Stimulated activated CD4-positive, alpha-beta T cell treated with anti-CD3 and anti-CD28 coated beads, Interleukin-15, amount 100 ng/mL, for 24 hours (primary cell): ENCODE data around the gene ANKRD29.

Experiments
- DNase-seq: peaks from one replicate; pipeline ENCODE4 v3.0.0-alpha.2; 2020

ANKRD29 gene

DNA sequence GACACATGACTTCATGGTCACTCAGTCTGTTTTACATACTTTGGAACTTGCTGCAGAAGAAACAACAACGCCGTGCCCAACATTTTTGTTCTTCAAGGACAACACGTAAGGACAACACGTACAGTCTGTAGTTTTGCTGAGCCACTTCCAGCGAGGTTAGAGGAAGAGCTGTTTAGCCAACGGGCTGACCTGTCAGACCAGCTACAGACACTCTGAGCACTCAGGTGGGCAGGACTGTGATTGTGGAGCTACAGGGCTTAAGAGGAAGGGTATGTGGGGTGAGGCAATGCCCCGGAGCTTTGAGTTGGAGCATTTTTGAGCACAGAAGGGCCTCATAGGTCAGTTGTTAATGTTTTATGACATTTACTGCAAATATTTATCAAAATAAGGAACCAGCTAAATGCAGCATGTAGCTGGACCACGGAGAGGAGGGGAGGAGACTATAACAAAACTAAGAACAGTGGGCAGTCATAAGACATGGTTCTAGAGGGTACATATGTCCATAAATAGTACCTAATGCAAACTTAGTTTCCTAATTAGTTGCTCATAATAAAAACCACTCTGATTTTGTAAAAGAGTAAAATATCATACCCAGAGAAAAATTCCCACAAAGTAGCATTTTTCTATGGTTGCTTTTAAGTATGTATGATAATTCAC lies 50.1 kb downstream of the ANKRD29 start:
- DNase-seq, result no peak

DNA sequence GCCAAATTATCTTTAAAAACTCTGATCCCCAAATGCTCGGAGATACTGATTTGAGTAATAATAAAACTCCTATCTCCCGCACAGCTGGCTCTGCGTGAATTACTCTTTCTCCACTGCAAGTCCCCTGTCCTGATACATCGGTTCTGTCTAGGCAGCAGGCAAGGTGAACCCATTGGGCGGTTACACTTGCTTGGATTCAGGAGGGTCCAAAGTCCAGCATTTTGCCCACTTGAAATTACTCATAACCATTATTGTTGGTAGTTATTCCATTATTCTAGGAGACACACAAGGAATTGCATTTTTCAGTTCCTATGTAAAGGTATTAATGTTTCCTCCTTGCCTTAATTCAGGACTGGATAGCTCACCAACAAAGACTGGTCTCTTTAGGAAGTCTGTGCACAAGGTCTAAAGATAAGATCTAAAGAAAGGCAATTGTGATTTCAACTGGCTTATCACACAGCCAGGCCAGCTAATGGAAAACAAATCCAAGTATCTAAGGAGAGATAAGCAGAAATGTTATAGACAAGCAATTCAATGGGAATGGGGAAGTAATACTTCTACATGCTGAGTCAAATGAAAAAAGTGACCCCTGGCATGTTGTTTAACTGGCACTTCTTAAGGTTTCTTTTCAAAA lies 53.2 kb downstream of the ANKRD29 start:
- DNase-seq, result no peak

DNA sequence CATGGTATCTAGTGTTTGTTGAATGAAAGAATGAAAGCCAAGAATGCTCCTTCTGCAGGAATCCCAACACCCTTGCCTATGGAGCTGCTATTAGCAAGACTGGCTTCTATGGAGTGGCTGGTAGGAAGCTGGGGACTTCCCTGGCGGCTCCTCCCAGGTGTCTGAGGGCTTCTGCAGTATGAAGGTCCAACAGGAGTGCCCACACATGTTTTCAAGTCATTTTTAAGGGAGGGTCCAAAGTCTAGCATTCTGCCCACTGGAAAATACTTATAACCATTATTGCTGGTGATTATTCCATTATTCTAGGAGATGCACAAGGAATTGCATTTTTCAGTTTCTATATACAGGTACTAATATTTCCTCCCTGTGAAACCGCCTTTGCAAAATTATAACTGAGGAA lies 54.5 kb downstream of the ANKRD29 start:
- no peak for DNase-seq

DNA sequence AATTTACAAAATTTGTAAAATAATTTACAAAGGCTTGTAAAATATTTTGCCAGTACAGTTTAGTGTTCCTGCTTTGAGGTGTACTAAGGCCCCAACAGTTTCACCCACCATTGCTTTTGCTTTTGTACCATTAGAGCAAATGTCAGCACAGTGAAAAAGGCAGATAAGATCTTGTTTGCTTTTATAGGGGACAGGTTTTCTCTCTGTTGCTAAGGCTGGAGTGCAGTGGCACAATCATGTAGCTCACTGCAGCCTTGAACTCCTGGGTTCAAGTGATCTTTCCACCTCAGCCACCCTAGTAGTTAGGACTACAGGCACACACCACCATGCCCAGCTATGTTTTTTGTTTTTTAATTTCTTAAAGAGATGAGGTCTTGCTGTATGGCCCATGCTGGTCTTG lies 56.8 kb downstream of the ANKRD29 start:
- no peak for DNase-seq

DNA sequence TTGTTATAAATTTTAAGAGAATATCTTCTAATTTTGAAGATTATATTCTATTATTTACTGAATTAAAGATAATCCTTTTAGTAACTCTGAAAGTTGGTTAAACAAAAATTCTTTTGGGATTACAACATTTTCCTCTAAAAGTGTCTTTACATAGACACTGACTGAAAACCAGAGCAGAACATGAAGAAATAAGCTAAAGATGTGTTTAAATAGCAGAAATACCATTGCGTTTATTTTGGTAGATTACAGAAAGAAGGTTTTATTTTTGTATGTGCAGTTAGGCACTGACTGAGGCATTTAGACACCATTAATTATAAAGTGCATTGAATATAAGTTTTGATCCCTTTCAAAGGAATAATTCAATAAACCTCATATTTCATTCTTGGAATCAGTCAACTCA lies 62.9 kb downstream of the ANKRD29 start:
- DNase-seq, result no peak

GRCh38 chr18:23596183-23596582 lies 66.5 kb downstream of the ANKRD29 start:
- DNase-seq, result no peak

GRCh38 chr18:23595591-23595990 lies 67.1 kb downstream of the ANKRD29 start:
- no peak for DNase-seq

DNA sequence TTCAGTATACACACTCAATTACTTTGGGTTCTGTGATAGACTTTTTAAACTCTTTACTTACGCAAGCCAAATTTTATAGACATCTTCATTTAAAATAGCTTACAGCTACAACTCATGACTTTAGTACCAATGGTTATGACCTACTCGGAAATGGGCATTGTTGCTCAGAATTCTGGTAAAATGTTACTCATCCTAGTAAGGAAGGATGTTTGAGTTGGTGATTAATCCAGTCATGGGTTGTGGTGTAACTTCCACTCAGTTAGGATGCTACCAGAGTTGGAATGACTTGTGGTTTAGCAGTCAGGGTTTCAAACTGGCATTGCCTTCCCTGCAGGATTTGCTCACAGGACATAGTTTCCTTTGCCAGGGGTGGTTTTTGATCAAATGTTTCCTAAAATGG lies 69.0 kb downstream of the ANKRD29 start:
- DNase-seq, result no peak

DNA sequence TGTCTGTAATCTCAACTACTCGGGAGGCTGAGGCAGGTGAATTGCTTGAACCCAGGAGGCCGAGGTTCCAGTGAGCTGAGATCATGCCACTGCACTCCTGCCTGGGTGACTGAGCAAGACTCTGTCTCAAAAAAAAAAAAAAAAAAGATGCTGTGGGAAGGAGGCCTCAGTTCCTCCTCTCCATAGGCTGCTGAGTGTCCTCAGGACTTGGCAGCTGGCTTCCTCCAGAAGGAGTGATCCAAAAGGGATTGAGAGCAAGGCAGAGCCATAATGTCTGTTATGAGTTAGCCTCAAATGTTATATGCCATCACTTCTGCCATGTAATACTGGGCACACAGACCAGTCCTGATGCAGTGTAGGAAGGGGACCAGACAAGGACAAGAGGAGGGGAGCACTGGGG lies 69.8 kb downstream of the ANKRD29 start:
- no peak for DNase-seq

DNA sequence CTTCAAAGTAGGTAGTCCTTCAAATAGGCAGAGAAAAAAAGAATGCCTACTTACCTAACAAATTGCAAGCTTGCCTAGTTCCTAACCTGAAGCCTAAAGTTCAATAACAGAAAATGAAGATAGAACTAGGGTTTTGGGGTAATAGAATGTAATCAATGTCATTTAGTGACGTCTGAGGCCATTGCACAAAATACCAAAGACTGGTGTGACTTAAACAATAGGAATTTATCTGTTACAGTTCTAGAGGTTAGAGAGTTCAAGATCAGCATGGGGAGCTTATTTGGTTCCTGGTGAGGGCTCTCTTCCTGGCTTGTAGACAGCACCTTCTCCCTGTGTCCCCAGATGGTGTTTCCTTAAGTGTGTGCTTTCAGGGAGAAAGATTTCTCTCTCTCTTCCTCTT lies 71.7 kb downstream of the ANKRD29 start:
- DNase-seq, result no peak

DNA sequence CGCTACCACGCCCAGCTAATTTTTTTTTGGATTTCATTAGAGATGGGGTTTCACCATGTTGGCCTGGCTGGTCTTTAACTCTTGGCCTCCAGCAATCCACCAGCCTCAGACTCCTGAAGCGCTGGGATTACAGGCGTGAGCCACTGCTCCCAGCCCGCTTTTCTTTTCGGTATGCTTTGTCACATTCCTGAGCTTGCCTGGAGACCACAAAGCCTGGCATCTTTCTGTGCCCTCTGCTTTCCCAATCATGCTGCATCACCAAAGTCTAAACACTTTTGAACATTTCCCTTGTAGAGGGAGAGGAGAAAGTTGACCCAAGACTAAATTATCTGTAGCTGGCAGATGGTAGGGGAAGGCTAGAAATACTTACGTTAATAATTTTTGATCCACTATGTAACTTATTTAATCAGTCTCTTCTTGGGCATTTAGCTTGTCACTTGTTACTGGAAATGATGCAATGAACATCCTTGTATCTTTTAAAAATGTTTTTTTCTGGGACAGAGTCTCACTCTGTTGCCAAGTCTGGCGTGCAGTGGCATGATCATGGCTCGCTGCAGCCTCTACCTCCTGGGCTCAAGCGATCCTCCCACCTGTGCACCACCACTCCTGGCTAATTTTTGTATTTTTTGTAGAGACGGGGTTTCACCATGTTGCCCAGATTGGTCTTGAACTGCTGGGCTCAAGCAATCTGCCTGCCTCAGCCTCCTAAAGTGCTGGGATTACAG lies 73.7 kb downstream of the ANKRD29 start:
- DNase-seq, result no peak

DNA sequence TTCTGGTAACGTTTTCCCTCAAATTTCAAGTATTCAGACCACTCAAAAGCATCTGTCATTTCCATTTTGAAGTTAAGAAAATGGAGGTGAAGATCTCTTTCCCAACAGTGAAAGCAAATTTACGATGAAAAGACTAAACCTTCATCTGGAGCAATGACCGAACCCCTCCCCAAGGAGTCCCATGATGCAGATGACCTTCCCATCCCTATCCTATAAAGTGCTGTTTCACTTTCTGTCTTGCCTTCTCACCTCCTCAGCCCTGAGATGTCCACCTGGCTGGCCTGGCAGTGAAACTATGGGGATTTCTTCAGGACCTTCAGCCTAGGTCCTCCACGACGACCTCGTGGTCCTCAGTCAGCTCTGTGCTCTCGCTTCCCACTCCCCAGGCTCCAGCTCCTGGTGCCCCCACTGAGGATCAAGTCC lies 75.5 kb downstream of the ANKRD29 start:
- DNase-seq, result no peak

GRCh38 chr18:23586249-23587196 lies 76.2 kb downstream of the ANKRD29 start, which contains the start of gene NPC1:
Gene NPC1, minus strand, starts transcription at chr18:23586506. Its CDS starts 163 bp downstream, at chr18:23586343.
- peak; percentile 94 for DNase-seq

GRCh38 chr18:23585897-23586248 lies 76.8 kb downstream of the ANKRD29 start:
- no peak for DNase-seq

- peak; percentile 14 for DNase-seq
Measured at GRCh38 chr18:23585007-23585871, 77.5 kb downstream of the ANKRD29 start.

DNA sequence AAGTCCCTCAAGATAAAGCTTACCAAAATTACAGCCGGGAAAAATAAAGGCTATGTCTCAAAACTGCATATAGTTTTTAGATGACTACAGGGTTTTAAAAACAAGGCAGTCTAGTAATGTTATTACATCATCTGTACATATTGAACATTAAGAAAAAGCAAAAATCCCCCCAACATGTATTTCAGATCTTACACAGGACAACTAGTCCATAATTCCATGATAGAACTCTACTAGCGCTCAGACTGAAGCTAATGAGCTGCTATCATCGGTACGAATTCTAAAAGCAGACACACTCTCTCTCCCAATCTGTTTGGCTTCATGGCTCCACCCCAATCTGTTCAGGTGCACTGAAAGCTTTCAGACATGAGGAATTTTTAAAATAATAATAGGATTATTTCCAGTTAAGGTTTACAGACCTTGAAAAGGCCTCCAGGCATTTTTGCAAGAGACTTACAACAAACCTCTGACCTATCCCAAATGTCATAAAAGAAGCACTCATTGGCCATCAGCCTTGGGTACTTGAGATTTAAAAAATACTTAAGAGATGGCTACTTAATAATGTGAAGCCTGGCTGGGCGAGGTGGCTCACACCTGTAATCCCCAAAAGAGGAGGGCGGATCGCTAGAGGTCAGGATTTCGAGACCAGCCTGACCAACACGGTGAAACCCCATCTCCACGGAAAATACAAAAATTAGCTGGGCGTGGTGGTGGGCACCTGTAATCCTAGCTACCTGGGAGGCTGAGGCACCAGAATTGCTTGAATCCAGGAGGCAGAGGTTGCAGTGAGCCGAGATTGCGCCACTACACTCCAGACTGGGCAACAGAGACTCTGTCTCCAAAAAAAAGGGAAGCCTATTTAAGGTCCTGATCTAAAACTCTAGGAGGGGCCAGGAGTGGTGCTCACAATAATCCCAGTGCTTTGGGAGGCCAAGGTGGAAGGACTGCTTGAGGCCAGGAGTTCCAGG lies 78.4 kb downstream of the ANKRD29 start:
- DNase-seq, result no peak

DNA sequence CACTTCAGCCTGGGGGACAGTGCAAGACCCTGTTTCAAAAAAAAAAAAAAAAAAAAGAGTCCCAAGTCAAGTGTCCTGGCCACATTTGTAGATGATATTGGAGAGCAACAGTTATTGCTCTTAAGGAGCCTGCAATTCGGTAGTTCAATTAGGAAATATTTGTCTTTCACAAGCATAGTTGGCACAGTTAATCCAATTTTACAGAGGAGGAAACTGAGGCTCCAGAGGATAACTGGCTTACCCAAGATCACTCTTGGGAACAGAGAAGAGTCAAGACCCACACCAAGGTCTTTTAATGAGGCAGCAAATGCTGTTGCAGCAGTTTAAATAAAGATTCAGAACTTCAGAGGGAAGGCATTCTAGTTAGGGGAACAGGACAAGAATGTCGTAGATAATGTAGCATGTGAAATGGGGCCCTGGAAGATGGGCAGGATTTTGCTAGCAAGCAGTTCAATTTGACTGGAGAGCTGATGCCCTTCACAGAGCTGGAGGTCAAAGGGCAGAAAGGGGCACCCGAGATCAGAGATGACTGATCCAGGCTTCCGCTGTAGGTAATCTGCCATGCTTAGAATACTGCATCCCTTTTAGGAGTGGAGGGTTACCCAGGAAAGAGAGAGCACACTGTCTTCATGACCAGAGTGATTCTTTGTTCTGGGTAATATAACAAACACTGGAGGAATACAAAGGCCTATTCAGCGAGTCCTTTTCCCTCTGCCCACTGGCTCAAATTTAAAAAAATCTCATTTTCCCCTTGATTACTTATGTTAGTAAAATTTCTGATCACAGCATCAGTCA lies 79.4 kb downstream of the ANKRD29 start:
- no peak for DNase-seq

DNA sequence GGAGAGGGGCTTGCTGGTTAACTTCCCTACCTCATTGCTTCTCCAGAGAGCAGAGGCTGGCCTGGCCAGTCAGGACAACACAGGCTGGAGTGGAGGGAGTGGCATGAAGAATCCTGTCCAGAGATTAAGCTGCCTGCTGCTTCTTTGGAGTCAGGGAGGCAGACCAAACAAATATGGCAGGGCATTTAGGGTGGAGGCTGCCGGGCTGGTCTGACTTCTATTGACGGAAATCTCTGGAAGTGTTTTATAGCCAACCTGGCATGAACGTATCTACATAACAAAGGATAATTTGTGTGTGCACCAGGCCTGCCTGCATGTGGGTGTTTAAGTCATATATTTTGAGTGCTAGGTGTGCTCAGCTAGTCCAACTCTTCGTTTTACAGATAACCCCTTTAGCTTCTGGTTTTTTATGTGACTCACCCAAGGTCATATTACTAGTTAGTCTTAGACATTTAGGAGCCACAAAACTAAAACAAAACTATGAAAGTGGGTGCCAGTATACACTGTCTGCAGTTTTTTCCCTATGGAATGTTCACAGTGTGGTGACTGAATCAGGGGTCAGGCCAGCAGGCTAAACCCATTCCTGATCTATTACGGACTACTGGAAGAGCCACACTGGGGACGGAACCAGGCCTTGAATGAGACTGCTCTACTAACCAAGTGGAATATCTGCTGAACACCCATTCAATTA lies 81.9 kb downstream of the ANKRD29 start:
- no peak for DNase-seq
